Measurements from ENCODE around the gene KRT33B. TPM values are rescaled to one million over a fixed set of nuclear protein-coding genes. Genes with fewer than 3 reads are reported as not detected.

Gene KRT33B
- total and polyA plus RNA-seq, 7 donors = not detected

DNA sequence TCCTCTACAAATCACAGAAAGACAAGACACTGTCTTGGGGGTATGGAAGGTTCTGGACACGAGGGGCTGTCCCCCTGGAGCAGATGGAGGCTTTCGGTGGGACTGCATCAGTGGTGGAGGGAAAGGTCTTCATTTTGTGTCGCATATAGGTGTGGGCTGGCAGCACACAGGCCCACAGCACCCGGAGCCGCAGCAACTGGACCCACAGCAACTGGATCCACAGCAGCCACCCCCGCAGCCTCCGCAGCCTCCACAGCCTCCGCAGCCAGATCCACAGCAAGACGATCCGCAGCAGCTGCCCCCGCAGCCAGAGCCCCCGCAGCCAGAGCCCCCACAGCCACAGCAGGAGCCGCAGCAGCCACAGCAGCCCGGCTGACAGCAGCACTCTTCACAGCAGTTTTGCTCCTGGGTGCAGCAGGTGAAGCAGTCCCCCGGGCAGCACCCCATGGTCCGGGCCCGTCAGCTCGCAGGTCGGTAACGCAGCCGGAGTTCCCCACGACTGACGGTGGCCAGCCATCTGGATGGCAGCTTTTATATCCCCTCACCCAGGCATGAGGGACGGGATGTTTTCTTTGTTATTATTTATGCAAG, 54.3 kb downstream of the KRT33B start, which contains the start of gene KRTAP17-1:
KRTAP17-1 (minus strand) TSS at position 507 of the 591 bp plus-strand sequence; CDS start at position 447, 60 bp downstream.
- TF ChIP-seq, protein P1, sequence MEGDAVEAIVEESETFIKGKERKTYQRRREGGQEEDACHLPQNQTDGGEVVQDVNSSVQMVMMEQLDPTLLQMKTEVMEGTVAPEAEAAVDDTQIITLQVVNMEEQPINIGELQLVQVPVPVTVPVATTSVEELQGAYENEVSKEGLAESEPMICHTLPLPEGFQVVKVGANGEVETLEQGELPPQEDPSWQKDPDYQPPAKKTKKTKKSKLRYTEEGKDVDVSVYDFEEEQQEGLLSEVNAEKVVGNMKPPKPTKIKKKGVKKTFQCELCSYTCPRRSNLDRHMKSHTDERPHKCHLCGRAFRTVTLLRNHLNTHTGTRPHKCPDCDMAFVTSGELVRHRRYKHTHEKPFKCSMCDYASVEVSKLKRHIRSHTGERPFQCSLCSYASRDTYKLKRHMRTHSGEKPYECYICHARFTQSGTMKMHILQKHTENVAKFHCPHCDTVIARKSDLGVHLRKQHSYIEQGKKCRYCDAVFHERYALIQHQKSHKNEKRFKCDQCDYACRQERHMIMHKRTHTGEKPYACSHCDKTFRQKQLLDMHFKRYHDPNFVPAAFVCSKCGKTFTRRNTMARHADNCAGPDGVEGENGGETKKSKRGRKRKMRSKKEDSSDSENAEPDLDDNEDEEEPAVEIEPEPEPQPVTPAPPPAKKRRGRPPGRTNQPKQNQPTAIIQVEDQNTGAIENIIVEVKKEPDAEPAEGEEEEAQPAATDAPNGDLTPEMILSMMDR (IDR thresholded peaks at IDR 0.05) = no peak
- H3K27me3 ChIP-seq (ENCODE audit: insufficient read depth in 3 of 3, low read length in 2 of 3) = peaks cover 0 to 26% (median 3%) of the 10 kb centered on the region in 3 donors
- WGBS, 3 donors = 66 to 81% (median 81%) methylated on average over 23 to 24 of the region's 24 CpGs

More for the DNA sequence above, 54.3 kb downstream of the KRT33B start, which contains the start of gene KRTAP17-1:
- Histone ChIP-seq H3K9me3 (no peaks in the 10 kb centered on the region), H3K27ac (no peak within 1 kb of the TSS), H3K36me3 (ENCODE audit: insufficient read depth in 1 of 2, low read depth in 1 of 2) (no peaks in the 10 kb centered on the region), H3K4me3 (no peak within 1 kb of the TSS), H3K4me1 (no peaks in the 10 kb centered on the region)
- ATAC-seq (no peak), DNase-seq (no peak)
- intact Hi-C loops (cut with DNase I) = no loop called here

Other genes starting within 250 kb of the KRT33B start
Only the 30 nearest of the 32 such genes appear.
- not detected for gene KRTAP4-6, start 229.3 kb downstream of the KRT33B start, total RNA-seq
- not detected for gene KRTAP4-6, start 229.3 kb downstream of the KRT33B start, polyA plus RNA-seq
- not detected for gene KRTAP4-5, start 220.0 kb downstream of the KRT33B start, total RNA-seq
- gene KRTAP4-5, start 220.0 kb downstream of the KRT33B start, polyA plus RNA-seq = not detected
- not detected for gene KRTAP4-4, start 209.1 kb downstream of the KRT33B start, total RNA-seq
- not detected for gene KRTAP4-4, start 209.1 kb downstream of the KRT33B start, polyA plus RNA-seq
- not detected for gene KRTAP4-3, start 201.6 kb downstream of the KRT33B start, total RNA-seq
- not detected for gene KRTAP4-3, start 201.6 kb downstream of the KRT33B start, polyA plus RNA-seq
- gene KRTAP4-2, start 191.6 kb downstream of the KRT33B start, total RNA-seq = not detected
- not detected for gene KRTAP4-2, start 191.6 kb downstream of the KRT33B start, polyA plus RNA-seq
- not detected for gene KRTAP4-1, start 184.9 kb downstream of the KRT33B start, total RNA-seq
- gene KRTAP4-1, start 184.9 kb downstream of the KRT33B start, polyA plus RNA-seq = not detected
- not detected for gene KRTAP9-1, start 179.9 kb downstream of the KRT33B start, total RNA-seq
- not detected for gene KRTAP9-1, start 179.9 kb downstream of the KRT33B start, polyA plus RNA-seq
- gene KRTAP9-2, start 143.2 kb downstream of the KRT33B start, total RNA-seq = not detected
- not detected for gene KRTAP9-2, start 143.2 kb downstream of the KRT33B start, polyA plus RNA-seq
- gene KRTAP9-3, start 137.4 kb downstream of the KRT33B start, total RNA-seq = not detected
- gene KRTAP9-3, start 137.4 kb downstream of the KRT33B start, polyA plus RNA-seq = not detected
- gene KRTAP9-8, start 131.8 kb downstream of the KRT33B start, total RNA-seq = not detected
- not detected for gene KRTAP9-8, start 131.8 kb downstream of the KRT33B start, polyA plus RNA-seq
- not detected for gene KRTAP9-4, start 120.1 kb downstream of the KRT33B start, total RNA-seq
- gene KRTAP9-4, start 120.1 kb downstream of the KRT33B start, polyA plus RNA-seq = not detected
- not detected for gene KRTAP9-9, start 114.4 kb downstream of the KRT33B start, total RNA-seq
- not detected for gene KRTAP9-9, start 114.4 kb downstream of the KRT33B start, polyA plus RNA-seq
- gene KRTAP9-6, start 104.4 kb downstream of the KRT33B start, total RNA-seq = not detected
- not detected for gene KRTAP9-6, start 104.4 kb downstream of the KRT33B start, polyA plus RNA-seq
- not detected for gene KRTAP9-7, start 94.1 kb downstream of the KRT33B start, total RNA-seq
- gene KRTAP9-7, start 94.1 kb downstream of the KRT33B start, polyA plus RNA-seq = not detected
- not detected for gene KRTAP29-1, start 67.0 kb downstream of the KRT33B start, total RNA-seq
- gene KRTAP29-1, start 67.0 kb downstream of the KRT33B start, polyA plus RNA-seq = not detected
- gene KRTAP16-1, start 60.5 kb downstream of the KRT33B start, total RNA-seq = not detected
- gene KRTAP16-1, start 60.5 kb downstream of the KRT33B start, polyA plus RNA-seq = not detected
- gene KRTAP17-1, start 54.1 kb downstream of the KRT33B start, total RNA-seq = not detected
- gene KRTAP17-1, start 54.1 kb downstream of the KRT33B start, polyA plus RNA-seq = not detected
- gene KRT33A, start 19.0 kb downstream of the KRT33B start, total RNA-seq = not detected
- gene KRT33A, start 19.0 kb downstream of the KRT33B start, polyA plus RNA-seq = not detected
- not detected for gene KRT34, start 12.5 kb upstream of the KRT33B start, total RNA-seq
- not detected for gene KRT34, start 12.5 kb upstream of the KRT33B start, polyA plus RNA-seq
- 1 to 10 TPM in 2 of 4 donors, under 1 TPM in 2; 0.38 to 4.6 (median 2.7) TPM for gene KRT31, start 27.8 kb upstream of the KRT33B start, total RNA-seq
- gene KRT31, start 27.8 kb upstream of the KRT33B start, polyA plus RNA-seq = 1 to 10 TPM in 1 of 3 donors, under 1 TPM in 2; 0.18 to 2.8 (median 0.23) TPM
- not detected for gene KRT37, start 54.8 kb upstream of the KRT33B start, total RNA-seq
- gene KRT37, start 54.8 kb upstream of the KRT33B start, polyA plus RNA-seq = not detected
- gene KRT38, start 71.2 kb upstream of the KRT33B start, total RNA-seq = not detected
- under 1 TPM in 1 of 3 donors, not detected in 2; 0.03 TPM for gene KRT38, start 71.2 kb upstream of the KRT33B start, polyA plus RNA-seq
- under 1 TPM in 1 of 4 donors, not detected in 3; 0.15 TPM for gene KRT32, start 97.6 kb upstream of the KRT33B start, total RNA-seq
- under 1 TPM in 2 of 3 donors, not detected in 1; 0.12 to 0.31 TPM for gene KRT32, start 97.6 kb upstream of the KRT33B start, polyA plus RNA-seq
- not detected for gene KRT35, start 111.3 kb upstream of the KRT33B start, total RNA-seq
- gene KRT35, start 111.3 kb upstream of the KRT33B start, polyA plus RNA-seq = not detected
- gene KRT36, start 120.1 kb upstream of the KRT33B start, total RNA-seq = not detected
- gene KRT36, start 120.1 kb upstream of the KRT33B start, polyA plus RNA-seq = under 1 TPM in 1 of 3 donors, not detected in 2; 0.04 TPM
- 1 to 10 TPM in 2 of 4 donors, not detected in 2; 1.3 to 2.7 TPM for gene KRT13, start 135.8 kb upstream of the KRT33B start, total RNA-seq
- gene KRT13, start 135.8 kb upstream of the KRT33B start, polyA plus RNA-seq = 1 to 10 TPM in 2 of 3 donors, under 1 TPM in 1; 0.13 to 3.3 (median 2.8) TPM
- under 1 TPM in 1 of 4 donors, not detected in 3; 0.11 TPM for gene KRT15, start 149.1 kb upstream of the KRT33B start, total RNA-seq
- under 1 TPM; 0.08 to 0.56 (median 0.26) TPM for gene KRT15, start 149.1 kb upstream of the KRT33B start, polyA plus RNA-seq
- gene KRT19, start 158.5 kb upstream of the KRT33B start, total RNA-seq = 1 to 10 TPM in 2 of 4 donors, under 1 TPM in 2; 0.32 to 1.7 (median 0.73) TPM
- 1 to 10 TPM; 1.1 to 2.1 (median 1.2) TPM for gene KRT19, start 158.5 kb upstream of the KRT33B start, polyA plus RNA-seq
- not detected for gene KRT9, start 202.2 kb upstream of the KRT33B start, total RNA-seq
- under 1 TPM in 1 of 3 donors, not detected in 2; 0.01 TPM for gene KRT9, start 202.2 kb upstream of the KRT33B start, polyA plus RNA-seq
- gene KRT14, start 217.1 kb upstream of the KRT33B start, total RNA-seq = under 1 TPM in 2 of 4 donors, not detected in 2; 0.32 to 0.54 TPM
- gene KRT14, start 217.1 kb upstream of the KRT33B start, polyA plus RNA-seq = under 1 TPM; 0.03 to 0.17 (median 0.10) TPM